ENCODE results near the gene RPL38.

RPL38 gene

DNA sequence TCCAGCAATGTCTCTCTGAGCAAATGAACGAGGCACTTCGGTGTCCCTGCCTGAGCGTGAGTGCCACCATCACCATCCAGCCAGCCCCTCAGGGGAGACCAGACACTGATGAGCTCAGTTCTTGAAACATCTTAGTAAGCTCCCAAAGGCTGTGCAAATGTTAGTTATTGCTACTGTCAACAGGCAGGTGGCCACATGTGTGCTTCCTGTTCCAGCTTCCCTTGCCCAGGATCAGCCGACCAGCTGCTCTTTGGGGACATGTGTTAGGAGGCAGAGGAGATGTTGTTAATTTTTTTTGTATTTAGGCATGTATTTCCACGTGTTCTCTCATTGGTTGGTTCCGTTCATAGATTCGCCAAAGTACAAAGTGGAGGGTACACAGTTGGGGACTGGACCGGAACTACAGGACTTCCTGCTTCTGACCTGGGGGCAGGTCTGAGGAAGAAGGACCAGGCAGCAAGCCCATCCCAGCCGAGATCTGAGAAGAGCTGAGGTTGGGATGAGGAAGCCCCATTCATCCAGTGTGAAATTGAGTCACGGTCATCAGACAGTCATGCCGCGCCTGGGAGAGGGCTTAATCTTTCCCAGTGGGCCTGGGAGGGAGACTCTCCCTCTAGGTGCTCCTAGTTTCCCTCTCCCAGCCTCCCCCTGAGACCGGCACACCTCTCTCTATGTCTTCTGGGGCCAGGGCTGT, 13.7 kb downstream of the RPL38 start:
- Histone ChIP-seq H3K27ac (no peak overlapping the region), H2AFZ (ENCODE audit: low read depth) (no peak overlapping the region), H3K9ac (no peak overlapping the region), H3K79me2 (ENCODE audit: insufficient read depth, low read depth) (no peaks in the 10 kb centered on the region), H3K27me3 (ENCODE audit: insufficient read depth, low read depth) (no peaks in the 10 kb centered on the region), H3K4me3 (IDR thresholded peaks at IDR 0.05; ENCODE audit: insufficient read depth, low read depth, low read length) (no peak overlapping the region), H3K4me2 (no peak overlapping the region), H3K36me3 (ENCODE audit: insufficient read depth) (no peaks in the 10 kb centered on the region), H4K20me1 (ENCODE audit: insufficient read depth) (no peaks in the 10 kb centered on the region), H3K4me1 (ENCODE audit: low read depth, poor library complexity, severe bottlenecking) (peaks cover 9% of the 10 kb centered on the region)
- TF ChIP-seq, protein P1, sequence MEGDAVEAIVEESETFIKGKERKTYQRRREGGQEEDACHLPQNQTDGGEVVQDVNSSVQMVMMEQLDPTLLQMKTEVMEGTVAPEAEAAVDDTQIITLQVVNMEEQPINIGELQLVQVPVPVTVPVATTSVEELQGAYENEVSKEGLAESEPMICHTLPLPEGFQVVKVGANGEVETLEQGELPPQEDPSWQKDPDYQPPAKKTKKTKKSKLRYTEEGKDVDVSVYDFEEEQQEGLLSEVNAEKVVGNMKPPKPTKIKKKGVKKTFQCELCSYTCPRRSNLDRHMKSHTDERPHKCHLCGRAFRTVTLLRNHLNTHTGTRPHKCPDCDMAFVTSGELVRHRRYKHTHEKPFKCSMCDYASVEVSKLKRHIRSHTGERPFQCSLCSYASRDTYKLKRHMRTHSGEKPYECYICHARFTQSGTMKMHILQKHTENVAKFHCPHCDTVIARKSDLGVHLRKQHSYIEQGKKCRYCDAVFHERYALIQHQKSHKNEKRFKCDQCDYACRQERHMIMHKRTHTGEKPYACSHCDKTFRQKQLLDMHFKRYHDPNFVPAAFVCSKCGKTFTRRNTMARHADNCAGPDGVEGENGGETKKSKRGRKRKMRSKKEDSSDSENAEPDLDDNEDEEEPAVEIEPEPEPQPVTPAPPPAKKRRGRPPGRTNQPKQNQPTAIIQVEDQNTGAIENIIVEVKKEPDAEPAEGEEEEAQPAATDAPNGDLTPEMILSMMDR (conservative IDR thresholded peaks at IDR 0.05; ENCODE audit: low read depth, low read length), result no peak

DNA sequence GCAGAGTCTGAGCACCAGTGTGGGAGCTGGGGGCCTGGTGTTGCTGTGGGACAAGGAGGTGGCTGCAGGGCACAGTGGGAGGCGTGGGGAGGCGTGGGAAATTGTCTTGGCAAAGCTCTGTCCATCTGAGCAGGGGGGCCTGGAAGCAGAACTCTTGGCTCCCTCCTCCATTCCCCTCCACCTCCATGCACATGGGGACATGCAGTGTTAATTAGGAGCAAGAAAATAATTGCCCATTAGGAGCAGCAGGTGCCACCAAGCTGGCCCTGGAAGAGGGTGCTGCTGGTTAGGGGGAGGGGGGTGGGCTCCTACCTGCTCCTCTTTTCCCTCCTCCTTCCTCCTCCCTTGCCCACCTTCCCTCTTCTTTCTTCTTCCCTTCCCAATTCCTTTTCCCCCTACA, 14.4 kb downstream of the RPL38 start:
- H3K27ac ChIP-seq, result no peak overlapping the region

DNA sequence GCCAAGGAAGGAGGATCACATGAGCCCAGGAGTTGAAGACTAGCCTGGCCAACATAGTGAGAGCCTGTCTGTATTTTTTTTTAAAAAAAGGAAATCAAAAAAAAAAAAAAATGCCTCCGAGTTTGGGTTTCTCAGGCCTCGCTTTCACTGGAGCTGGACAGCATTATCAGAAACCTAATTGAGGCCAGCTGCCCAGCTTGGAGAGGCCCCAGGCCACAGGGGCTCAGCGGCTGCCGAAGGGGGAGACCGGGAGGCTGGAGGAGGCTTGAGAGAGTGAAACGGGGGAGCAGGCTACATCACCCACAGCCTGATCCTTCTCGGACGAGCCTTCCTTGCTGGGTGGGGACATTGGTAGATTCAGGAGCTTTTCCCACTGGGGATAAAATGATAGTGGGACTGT, 15.0 kb downstream of the RPL38 start:
- TF ChIP-seq, protein P1 (conservative IDR thresholded peaks at IDR 0.05; ENCODE audit: low read depth, low read length), result no peak
- no peak overlapping the region for H3K27ac ChIP-seq
- no peak overlapping the region for H3K4me2 ChIP-seq
- H3K36me3 ChIP-seq (ENCODE audit: insufficient read depth), result no peaks in the 10 kb centered on the region
- H3K4me3 ChIP-seq (IDR thresholded peaks at IDR 0.05; ENCODE audit: insufficient read depth, low read depth, low read length), result no peak overlapping the region
- H4K20me1 ChIP-seq (ENCODE audit: insufficient read depth), result no peaks in the 10 kb centered on the region
- peaks cover 5% of the 10 kb centered on the region for H3K4me1 ChIP-seq (ENCODE audit: low read depth, poor library complexity, severe bottlenecking)
- no peak overlapping the region for H3K9ac ChIP-seq
- no peaks in the 10 kb centered on the region for H3K27me3 ChIP-seq (ENCODE audit: insufficient read depth, low read depth)
- no peak overlapping the region for H2AFZ ChIP-seq (ENCODE audit: low read depth)
- no peaks in the 10 kb centered on the region for H3K79me2 ChIP-seq (ENCODE audit: insufficient read depth, low read depth)

More for the DNA sequence above, 14.4 kb downstream of the RPL38 start:
- Histone ChIP-seq H3K36me3 (ENCODE audit: insufficient read depth) (no peaks in the 10 kb centered on the region), H4K20me1 (ENCODE audit: insufficient read depth) (no peaks in the 10 kb centered on the region), H3K4me1 (ENCODE audit: low read depth, poor library complexity, severe bottlenecking) (peaks cover 5% of the 10 kb centered on the region), H3K4me3 (IDR thresholded peaks at IDR 0.05; ENCODE audit: insufficient read depth, low read depth, low read length) (no peak overlapping the region), H3K9ac (no peak overlapping the region), H3K79me2 (ENCODE audit: insufficient read depth, low read depth) (no peaks in the 10 kb centered on the region), H3K4me2 (no peak overlapping the region), H2AFZ (ENCODE audit: low read depth) (no peak overlapping the region), H3K27me3 (ENCODE audit: insufficient read depth, low read depth) (no peaks in the 10 kb centered on the region)
- TF ChIP-seq, protein P1 (conservative IDR thresholded peaks at IDR 0.05; ENCODE audit: low read depth, low read length), result no peak

DNA sequence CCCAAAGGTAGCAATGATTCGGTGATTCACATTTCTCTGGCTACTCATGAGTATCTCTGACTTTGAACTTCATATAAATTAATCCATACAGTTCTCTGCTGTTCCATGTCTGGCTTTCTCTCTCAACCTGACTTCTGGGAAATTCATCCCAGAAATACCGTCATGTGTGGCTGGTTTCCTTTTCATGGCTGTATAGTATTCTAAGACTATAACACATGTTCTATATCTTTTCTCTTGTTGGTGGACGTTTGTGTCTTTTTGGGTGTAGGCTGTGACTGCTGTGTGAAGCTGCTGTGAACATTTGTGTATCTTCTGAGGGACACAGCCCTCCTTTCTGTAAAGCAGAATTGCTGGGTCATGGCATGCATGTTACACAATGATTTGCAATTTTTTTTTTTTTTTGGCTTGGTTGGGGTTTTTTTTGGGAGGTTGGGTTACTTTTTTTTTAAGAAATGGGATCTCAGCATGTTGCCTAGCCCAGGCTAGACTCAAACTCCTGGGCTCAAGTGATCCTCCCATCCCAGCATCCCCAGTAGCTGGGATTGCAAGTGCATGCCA, 16.2 kb downstream of the RPL38 start:
- H3K27ac ChIP-seq, result no peak overlapping the region

More for the DNA sequence above, 16.2 kb downstream of the RPL38 start:
- no peaks in the 10 kb centered on the region for H4K20me1 ChIP-seq (ENCODE audit: insufficient read depth)
- H2AFZ ChIP-seq (ENCODE audit: low read depth), result no peak overlapping the region
- no peak overlapping the region for H3K4me2 ChIP-seq
- H3K4me1 ChIP-seq (ENCODE audit: low read depth, poor library complexity, severe bottlenecking), result no peaks in the 10 kb centered on the region
- no peak overlapping the region for H3K9ac ChIP-seq
- TF ChIP-seq, protein P1 (conservative IDR thresholded peaks at IDR 0.05; ENCODE audit: low read depth, low read length), result no peak
- H3K27me3 ChIP-seq (ENCODE audit: insufficient read depth, low read depth), result no peaks in the 10 kb centered on the region
- H3K4me3 ChIP-seq (IDR thresholded peaks at IDR 0.05; ENCODE audit: insufficient read depth, low read depth, low read length), result no peak overlapping the region
- no peaks in the 10 kb centered on the region for H3K36me3 ChIP-seq (ENCODE audit: insufficient read depth)
- no peaks in the 10 kb centered on the region for H3K79me2 ChIP-seq (ENCODE audit: insufficient read depth, low read depth)
